GM19467 (cell line): ENCODE data around the gene RNPEPL1.

Source experiments
- ATAC-seq: cut with Tn5 transposase; IDR thresholded peaks from one replicate; pipeline ENCODE4 v1.9.1; 2021; ENCODE audit warnings: mild to moderate bottlenecking, moderate library complexity; ENCODE audit not compliant: unreplicated experiment

The RNPEPL1 gene

GRCh38 chr2:240622531-240623235 lies 54.4 kb downstream of the RNPEPL1 start:
- ATAC-seq: no peak

- ATAC-seq: no peak
Observed at GRCh38 chr2:240623531-240624010, 55.3 kb downstream of the RNPEPL1 start.

- ATAC-seq: no peak
Observed at GRCh38 chr2:240624011-240624949, 56.0 kb downstream of the RNPEPL1 start.

GRCh38 chr2:240624950-240625621 lies 56.8 kb downstream of the RNPEPL1 start, which contains the start of gene GPR35:
Gene GPR35, plus strand, starts transcription at chr2:240625480. Its CDS starts 4,473 bp downstream, at chr2:240629953.
- no peak for ATAC-seq

GRCh38 chr2:240626531-240627300 lies 58.4 kb downstream of the RNPEPL1 start:
- no peak for ATAC-seq

GRCh38 chr2:240627736-240628506 lies 59.6 kb downstream of the RNPEPL1 start:
- no peak for ATAC-seq

GRCh38 chr2:240628507-240628807 lies 60.2 kb downstream of the RNPEPL1 start:
- ATAC-seq: no peak

GRCh38 chr2:240628808-240629618 lies 60.7 kb downstream of the RNPEPL1 start:
- no peak for ATAC-seq

- ATAC-seq: no peak
Observed at GRCh38 chr2:240629619-240629967, 61.3 kb downstream of the RNPEPL1 start.

GRCh38 chr2:240629968-240630770 lies 61.9 kb downstream of the RNPEPL1 start:
- ATAC-seq: no peak
